Activated T-helper 1 cell treated with anti-CD3 and anti-CD28 coated beads, Interleukin-2, amount 50 U/mL, for 16 hours (primary cell): ENCODE data around the gene RFX5.
A peak's percentile ranks its signal among the peaks of the same experiment; 100 is the strongest.
"Not testable (repeated sequence)": the region's sequence is repeated elsewhere in the genome, so short reads cannot be mapped to it uniquely, and the experiment has no call there.

Source experiments
- DNase-seq, 2 donors: peaks; one replicate each; pipeline ENCODE4 v3.0.0-alpha.2; 2020; ENCODE audit warnings: low read depth in 1 of 2, low spot score in 1 of 2

RFX5 gene

DNA sequence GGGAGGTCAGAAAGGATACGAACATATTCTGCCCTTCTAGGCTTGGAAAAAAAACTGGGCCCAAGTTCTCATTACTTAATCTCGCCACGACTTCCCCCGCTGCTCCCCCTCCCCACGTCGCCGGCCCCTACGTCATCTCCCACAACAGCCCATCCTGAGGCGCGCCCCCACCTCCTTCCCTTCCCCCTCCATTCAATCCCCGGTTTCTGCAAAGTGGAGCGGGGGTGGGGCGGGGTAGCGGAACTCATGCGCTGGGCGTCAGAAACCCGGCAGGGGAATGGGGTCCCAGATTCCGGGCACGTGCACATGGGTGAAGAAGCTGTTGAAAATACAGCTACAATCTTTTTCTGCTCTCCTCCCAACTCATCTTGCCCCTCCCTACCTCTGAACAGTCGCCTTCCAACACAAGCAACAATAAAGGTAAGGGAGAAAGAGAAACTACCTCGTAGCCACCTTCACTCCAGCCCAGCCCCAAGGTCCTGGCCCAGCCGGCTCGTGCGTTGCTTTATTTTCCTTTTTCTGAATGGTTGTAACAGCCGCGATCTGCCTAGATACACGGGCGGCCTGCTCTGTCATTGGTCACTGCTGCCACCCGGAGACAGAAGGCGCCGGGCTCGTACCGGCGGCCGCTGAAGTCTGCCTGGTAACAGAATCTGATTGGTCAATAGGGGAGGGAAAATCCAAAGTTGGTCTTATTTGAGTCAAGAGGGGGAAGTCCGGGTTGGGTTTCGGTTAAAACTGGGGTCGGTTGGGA lies at the start of gene RFX5:
Gene RFX5 (minus strand): TSS at position 484 of the 754 bp plus-strand sequence. CDS start 932 bp downstream, outside the sequence.
- peak; percentile 80 to 90 for DNase-seq

DNA sequence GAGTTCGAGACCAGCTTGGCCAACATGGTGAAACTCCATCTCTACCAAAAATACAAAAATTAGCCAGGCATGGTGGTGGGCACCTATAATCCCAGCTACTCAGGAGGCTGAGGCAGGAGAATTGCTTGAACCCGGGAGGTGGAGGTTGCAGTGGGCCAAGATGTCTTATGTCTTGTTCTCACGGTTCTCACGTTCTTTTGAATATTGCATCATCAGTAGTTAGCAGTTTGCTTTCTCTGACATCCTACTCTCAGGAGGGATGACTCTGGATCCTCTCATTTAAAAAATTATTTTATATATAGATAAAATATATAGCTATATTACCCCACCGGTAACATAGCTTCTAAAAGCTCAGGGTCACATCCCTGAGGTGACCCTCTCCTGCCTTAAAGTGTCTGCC lies 49.2 kb upstream of the RFX5 start:
- DNase-seq, result not testable (repeated sequence)

DNA sequence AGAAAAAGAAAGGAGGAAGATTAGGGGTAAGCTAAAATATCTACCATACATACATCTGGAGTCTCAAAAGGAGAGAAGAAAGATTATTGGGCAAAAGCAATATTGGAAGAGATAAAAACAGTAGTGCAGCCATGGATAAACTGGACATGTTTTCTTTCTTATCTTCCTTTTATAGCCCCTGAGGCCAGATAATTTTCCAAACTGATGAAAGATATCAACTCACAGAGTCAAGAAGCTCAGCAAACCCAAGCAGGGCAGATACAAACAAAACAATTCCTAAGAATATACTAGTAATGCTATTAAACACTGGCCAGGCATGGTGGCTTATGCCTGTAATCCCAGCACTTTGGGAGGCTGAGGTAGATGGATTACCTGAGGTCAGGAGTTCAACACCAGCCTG lies 46.5 kb upstream of the RFX5 start:
- no peak for DNase-seq

DNA sequence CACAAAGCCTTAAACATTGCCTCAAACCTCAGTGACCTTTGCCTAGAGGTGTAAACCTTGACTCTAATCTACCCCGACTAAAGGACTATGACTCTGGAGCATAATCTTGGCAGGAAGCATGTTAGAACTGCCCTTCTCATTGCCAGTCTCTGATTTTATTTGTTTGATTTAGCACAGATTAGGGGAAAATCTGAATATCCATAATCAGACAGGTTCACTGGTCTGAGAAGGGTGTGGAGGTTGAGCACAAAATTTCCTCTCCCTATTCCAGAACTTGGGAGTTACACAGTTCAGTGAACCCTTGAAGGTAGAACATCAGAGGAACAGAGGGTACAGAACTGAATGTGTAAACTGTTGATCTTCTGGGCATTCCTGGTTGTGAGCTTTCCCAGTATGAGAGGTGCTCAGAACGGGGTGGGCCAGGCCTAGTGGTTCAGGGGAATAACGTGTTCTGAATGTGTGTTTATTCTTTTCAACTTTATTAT lies 44.1 kb upstream of the RFX5 start:
- DNase-seq, result no peak

DNA sequence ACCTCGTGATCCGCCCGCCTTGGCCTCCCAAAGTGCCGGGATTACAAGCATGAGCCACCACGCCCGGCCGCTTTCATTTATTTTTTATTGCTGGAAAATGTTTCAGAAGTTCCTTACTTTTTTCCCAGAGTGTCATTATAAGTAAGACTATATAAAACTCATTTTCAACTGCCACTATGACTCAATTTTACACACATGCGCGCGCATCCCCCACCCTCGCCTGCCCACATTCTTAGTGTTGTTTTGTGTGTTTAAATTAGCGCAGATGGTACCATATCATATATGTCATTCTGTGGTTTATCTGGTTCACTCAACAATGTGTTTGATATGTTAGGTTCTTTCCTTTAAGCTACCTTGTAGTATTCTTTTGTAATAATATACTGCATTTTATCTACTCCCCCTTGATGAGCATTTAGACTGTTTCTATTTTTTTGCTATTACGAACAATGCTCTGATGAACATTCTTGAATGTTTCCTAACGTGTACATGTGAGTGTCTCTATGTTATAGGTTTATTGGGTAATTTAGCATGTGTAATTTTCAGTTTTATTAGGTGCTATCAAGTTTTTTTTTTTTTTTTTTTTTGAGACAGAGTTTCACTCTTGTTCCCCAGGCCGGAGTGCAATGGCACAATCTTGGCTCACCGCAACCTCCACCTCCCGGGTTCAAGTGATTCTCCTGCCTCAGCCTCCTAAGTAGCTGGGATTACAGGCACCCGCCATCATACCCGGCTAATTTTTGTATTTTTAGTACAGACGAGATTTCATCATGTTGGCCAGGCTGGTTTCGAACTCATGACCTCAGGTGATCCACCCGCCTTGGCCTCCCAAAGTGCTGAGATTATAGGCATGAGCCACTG lies 43.4 kb upstream of the RFX5 start:
- not testable (repeated sequence) for DNase-seq

DNA sequence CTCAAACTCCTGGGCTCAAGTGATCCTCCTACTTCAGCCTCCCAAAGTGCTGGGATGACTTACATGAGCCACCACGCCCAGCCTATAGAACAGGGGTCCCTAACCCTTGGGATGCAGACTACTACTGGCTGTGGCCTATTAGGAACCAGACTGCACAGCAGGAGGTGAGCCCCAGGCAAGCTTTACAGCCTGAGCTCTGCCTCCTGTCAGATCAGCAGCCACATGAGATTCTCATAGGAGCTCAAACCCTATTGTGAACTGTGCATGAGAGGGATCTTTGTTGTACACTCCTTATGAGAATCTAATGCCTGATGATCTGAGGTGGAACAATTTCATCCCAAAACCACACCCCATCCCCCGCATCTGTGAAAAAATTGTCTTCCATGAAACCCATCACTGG lies 39.0 kb upstream of the RFX5 start:
- DNase-seq, result no peak

DNA sequence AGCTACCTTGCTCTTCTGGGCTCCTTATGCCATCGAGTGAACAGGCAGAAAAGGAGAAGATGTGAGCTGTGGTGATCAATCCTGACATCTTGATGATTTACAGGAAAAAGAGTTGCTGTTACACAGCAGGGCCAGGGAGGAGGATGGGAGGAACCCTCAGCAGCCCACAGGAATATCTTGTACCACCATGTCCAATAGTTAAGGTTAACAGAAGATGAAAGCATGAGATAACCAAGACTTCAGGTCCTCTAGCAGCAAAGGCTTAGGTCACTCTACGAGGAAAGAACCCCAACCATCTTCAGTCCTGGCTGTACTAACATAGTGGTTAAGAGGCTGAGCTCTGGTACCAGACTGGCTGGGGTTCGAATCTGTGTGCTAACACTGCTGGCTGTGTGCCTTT lies 37.5 kb upstream of the RFX5 start:
- no peak for DNase-seq

DNA sequence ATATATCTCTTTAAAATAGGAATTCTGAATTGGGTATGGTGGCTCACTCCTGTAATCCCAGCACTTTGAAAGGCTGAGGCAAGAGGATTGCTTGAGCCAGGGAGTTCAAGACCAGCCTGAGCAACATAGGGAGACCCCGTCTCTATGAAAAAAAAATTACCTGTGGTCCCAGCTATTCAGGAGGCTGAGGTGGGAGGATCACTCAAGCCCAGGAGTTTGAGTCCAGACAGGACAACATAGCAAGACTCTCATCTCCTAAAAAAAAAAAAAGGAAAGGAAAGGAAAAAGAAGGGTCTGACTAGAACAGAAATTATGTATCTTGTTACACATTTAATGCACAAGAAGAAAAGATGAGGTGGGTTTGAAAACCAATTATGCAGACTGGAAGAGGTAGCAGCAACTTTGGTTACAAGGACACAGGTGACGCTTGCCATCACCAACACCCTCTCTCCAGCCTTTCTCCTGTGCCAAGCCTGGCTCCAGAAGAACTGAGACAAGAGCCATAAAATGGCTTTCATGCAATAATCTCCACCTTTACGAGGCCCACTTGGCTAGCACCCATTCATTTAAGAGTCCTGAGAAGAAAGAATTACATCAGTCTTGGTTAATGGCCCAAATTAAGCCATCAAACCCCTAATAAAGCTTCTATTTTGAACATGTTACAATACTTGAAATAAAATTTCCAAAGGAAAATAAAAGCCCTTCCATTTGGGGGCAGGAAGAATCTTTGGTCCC lies 30.3 kb upstream of the RFX5 start:
- DNase-seq, result no peak

DNA sequence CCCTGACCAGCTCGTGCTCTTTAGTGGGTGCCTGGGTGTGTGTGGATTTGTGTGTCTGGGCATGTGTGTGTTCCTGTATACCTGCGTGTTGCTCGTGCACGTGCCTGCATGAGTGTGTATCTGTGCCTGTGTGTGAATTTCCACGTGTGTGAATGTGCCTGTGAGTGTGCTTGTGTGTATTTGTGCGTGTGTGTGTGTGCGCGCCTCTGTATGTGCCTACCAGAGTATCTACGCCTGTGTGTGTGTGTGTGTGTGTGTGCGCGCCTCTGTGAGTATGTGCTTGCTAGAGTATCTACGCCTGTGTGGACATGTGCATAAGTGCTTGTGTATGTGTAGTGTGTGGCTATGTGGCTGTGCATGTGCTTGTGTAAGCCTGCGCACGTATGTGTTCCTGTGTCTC lies 26.1 kb upstream of the RFX5 start:
- no peak for DNase-seq

DNA sequence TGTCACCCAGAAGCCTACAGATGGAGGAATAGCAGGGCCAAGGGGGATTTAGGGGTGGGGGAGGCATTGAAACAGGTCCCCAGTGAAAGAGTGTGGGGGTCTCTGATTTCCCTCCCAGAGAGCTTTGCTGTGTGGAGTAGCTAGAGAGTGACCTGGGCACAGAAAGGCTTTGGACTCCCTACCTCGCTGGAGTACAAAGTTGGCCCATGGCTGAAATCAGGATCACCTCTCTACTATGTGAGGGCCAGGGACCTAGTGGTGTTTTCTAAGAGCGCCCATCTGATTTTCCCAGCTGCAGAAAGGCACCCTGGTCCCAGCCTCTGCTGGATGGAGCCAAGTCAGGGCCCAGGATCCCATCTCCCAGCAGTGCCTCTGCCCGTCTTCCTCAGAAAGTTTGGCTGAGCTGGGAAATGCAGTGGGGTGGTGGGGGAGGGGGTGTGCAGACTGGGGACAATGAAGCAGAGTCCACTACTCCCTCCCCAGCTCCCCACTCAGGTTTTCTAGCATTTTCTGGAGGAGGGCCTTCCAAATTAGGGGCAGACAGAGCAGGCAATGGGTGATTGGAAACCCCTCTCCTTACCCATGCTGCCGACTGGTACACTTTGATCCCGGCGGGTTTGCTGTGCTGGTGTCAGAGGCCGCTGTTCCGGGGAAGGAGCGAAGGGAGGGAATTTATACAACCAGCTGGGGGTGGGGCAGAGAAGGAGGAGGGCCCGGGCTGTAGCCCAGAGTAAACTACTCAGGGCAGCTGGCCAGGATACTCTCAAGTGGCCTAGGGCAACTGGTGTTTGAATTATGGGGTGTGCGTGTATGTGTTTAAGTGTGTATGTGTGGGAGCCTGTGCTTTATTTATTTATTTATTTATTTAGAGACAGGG lies 25.2 kb upstream of the RFX5 start, which contains the start of gene SELENBP1:
Gene SELENBP1 (minus strand): TSS at position 648 of the 877 bp plus-strand sequence. CDS start 64 bp downstream, at position 584.
- DNase-seq, result no peak

DNA sequence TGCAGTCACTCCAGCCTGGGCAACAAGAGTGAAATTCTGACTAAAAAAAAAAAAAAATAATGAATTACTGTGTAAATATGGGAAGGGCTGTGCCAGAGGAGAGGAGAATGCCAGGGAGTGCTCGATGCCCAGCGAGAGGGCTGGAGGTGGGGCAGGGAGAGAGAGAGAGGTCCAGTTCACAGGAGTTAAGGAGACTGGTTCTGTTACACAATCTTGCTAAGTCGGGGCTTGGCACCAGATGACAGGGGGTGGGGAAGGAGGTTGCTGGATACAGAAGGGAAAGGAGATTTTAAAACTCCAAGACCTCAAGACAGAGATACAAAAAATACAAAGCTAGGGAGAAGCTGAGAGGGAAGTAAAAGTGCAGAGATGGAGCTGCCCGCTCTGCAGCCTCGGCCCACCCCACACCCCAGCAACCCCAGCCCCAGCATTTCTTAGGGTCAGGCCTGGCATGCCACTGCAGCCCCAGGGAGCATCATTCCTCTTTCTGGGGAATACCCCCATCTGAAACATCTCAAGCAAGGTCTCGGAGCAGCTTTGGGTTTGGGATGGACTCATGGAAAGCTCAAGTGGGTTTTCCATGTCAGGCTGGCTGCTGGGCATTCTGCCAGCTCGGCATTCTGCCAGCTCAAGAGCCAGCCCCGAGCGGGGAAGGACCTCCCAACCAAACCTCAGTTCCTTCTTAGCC lies 24.5 kb upstream of the RFX5 start:
- DNase-seq, result no peak

DNA sequence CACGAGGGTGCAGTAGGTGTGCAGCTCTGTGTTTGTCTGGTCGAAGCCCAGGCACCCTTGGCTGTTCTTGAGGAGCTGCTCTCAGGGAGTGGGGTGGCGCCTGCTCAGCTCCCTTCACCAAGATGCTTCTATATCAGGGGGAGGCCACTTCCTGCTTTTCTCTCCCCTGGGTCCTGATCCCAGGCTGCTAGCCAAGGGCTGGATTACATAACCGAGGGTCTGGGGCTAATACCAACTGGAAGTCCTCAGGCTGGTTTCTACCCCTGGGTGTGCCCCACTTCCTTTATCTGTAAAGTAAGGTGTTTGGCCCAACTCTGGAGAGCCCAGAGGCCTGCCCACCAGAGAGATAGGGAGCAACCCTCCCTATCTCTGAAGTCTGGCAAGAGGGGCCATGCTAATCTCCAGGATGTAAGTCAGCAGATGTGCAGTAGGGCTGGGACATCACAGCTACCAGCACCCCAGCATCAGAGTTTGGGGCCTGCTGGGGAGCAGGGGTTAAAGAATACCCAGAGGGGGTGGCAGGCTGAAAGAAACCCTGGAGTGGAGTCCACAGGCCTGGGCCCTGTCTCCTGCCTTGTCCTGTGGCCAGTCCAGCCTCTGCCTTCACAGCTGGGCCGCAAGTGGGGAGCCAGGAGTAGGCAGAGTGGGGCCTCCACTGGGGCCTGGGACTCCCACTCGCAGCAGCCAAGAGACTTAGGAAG lies 23.3 kb upstream of the RFX5 start:
- no peak for DNase-seq

DNA sequence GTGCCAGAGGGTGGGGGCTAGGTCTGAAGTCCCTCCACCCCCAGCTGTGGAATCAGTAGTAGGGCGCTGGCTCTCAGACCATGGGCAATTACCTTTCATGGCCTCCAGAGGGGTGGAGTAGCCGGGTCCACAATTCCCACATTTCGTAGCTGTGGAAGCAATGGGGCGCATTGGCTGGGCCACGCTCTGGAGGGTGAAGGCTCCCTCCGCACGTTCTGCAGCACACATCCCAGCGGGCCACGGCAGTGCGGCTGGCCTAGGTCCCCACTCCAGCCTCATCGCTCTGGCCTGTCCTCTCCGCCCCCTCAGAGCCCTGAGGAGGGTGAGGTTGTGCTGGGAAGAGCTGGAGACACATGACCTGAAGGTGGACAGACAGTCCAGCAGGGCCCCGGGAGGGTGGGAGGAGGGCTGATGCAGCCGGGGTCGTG lies 22.6 kb upstream of the RFX5 start:
- DNase-seq, result no peak

DNA sequence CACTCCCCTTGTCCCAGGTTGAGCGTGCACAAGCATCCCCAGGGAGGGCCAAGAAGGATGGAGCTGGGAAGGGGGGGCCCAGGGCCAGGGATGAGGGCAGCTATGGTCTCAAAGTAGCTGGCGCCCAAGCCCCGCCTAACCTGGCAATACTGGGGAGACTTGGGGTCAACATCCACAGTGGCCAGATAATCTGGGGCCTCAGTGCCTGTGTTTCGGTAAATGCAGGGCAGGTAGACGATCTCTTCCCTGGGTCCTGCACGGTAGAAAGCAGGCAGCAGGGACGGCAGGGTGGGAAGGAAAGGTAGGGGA lies 22.2 kb upstream of the RFX5 start:
- DNase-seq, result no peak

DNA sequence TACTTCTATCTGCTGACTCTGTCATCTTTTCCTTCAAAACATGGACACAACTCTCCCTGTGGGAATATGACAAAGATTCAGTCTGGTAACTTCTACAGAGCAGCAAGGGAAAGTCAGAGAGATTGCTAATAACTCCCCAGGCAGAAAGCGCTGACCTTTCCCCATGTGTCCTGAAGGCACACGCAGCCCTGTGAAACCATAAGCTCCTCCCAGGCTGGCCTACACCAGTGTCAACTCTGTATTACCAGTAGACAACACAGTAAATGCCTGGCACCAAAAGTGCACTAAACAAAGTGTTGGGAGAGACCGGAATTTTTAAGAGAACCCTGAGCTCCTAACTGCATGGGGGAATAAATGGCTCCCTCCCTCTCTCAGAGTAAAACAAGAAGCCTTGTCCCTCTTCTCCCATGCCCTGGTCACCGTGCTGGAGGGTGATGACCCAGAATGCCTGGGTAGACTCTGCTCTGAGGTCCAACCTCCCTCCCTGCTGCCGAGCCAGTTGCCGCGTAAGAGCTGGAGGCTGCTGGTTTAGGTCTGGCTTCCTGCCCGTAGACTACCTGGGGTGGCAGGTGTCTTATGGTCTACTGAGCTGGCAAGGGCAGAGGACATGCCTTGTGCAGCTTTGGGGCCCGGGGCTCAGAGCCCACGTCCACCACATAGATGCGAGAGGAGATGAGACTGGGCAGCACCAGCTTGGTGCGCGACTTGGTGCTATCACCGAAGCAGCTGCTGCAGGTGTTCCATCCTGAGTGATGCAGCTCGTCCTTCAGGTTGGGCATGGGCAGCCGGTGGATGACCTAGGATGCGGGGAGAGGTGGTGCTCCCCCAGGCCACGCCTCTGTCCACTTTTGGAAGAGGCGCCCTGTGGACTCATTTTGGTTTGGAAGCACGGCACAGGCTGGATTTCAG lies 21.6 kb upstream of the RFX5 start:
- DNase-seq, result no peak

DNA sequence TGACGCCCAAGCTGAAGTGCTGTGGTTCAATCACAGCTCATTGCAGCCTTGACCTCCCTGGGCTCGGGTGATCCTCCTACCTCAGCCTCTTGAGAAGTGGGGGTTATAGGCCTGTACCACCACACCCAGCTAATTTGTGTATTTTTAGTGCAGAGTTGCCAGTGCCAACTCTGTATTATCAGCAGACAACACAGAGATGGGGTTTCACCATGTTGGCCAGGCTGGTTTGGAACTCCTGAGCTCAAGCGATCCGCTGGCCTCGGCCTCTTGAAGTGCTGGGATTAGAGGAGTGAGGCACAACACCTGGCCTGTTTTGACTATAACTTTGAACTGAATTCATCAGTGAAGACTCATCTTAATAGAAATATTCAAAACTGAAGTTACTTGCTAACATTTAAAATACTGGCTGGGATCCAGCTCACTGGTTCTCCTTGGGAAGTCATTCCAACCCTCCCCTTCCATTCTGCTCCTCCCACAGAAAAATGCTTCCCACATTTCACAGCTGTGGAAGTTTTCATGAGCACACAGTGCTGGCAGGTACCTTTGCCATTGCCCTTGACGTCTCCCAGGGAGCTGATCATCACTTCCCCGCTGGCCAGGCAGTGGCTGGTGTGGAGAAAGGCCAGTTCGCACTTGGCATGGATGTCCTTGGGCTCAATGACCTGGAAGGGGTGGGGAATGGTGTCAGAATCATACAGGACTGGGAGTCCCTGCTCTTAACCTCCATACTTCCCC lies 20.8 kb upstream of the RFX5 start:
- no peak for DNase-seq

DNA sequence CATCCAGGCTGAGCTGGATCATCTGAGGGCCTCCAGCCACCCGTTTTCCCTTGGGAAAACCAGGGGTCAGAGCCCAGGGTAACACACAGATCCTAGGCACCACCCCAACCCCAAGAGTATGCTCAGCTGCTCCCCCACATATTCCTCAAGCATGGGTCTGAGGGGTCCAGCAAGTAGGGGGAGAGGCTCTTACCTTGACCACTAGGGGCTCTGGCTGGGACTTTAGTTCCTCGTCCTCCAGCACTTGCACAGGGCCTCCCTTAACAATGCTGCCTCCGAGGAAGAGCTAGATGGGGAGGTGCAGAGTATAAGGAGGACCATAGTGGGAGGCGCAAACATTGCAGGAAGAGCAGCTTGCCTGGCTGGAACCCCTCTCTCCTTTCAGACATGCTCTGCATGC lies 17.9 kb upstream of the RFX5 start:
- DNase-seq, result no peak
